TTC549 (cell line): ENCODE results near the gene IGFBP1.
A peak's percentile ranks its signal among the peaks of the same experiment; 100 is the strongest.

Source experiments
- FAIRE-seq: peaks from 2 replicates; lab custom pipeline; 2012; peaks lifted over from hg19 to GRCh38; lab: Jason Lieb, UNC

IGFBP1 gene

DNA sequence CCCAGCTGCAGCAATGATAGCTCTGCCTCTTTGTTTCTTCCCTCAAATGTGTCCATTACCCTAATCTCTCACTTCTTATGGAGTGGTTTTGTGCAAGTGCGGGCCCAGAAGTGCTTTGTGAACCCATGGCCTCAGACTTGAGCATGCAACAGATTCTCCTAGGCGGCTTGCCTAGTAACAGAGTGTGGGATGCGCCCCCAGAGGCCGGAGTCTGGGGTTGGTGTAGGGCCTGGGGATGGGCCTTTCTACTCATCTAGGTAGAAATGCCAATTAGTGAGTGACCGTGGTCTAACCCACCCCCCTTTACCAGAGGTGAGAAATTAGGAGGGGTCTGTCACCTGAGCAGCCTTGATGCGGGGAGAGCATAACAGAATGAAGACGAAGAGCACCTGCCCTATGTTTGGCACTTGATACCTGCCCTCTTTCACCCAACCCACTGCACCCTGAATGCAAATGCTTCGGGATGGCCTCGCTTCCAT lies 7.0 kb upstream of the IGFBP1 start:
- FAIRE-seq: no peak

DNA sequence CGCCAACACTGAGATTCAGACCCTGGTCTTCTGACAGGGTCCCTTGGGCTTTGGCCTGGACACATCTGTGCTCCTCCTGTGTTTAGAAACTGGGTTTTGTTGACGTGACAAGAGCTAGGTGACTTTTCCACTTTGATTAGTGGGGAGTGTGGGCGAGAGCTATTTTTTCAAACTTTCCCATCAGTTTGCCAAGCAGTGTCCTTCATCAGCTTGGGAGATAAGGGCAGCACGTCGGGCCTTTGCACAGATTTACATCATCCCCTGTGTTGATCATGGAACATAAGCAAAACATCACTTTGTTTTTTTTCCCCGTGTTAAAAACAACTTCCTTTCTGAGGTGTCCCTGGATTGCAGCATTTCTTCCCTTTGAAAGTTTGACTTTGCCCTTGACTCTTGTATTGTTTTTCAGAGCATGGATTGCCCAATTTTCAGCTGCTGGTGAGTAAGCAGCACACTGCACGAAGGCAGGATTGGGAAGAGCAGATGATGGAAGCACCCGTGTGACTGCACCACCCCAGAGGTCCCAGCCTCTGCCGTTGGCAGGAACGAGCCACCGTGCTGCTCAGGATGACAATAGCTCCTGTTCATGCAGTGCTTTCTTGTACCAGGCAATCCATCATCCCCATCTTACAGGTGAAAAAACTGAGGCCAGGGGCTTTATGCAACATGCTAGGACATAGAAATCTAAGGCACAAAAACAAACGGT lies 6.4 kb upstream of the IGFBP1 start:
- no peak for FAIRE-seq

DNA sequence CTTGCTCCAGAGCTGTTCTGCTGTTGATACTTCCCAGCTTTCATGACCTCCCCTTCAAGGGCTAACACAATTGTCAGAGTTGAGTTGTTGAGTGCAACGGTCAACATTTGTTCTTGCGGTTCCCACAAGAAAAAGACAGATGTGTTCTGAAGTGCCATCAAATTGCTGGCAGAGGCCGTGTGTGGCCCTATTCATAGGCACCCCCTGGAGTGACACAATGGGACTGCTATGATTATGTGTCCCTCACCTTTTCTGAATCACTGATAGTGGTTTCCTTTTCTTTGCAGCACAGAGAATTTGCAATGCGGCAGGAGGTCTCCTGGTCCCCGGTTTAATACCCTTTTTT lies 5.8 kb upstream of the IGFBP1 start:
- FAIRE-seq: no peak

DNA sequence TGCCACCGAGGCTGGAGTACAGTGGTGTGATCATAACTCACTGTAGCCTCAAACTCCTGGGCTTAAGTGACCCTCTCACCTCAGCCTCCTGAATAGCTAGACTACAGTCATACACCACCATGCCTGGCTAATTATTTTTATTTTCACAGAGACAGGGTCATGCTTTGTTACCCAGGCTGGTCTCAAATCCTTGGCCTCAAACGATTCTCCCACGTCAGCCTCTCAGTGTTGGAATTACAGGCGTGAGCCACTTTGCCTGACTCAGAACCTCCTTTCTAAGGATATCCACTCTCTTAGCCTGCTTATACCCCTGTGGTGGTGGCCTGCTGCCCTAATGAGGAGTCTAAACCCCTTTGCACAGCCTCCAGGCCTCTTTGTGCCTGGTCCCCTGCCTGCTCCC lies 4.2 kb upstream of the IGFBP1 start:
- no peak for FAIRE-seq

DNA sequence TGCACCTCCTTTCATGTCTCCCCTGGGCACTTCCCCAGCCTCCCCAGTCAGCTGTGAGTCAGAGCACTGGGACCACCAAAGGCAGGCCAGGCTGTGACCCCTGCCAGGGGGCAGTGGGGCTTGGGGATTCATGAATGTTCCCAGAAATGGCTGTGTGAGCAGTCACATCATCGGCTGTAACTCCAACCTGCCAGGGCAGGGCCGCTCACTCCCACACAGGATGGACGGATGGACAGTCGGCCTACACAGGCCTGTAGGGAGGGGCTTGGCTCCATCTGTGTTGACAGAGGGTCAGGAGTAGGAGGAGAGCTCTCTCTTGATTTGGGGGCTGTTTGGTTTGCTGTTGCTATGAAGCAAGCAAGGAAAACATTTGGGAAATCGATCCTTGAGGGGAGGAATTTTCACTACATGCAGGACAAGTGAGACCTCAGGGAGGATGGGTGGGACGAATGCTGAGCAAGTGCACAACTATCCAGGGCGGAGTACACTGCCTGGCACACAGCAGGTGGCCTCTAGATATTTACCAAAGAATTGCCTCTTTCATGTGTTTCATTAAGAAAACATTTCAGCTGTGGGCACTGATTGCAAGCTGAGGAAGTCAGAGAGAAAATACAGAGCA lies 2.9 kb upstream of the IGFBP1 start:
- FAIRE-seq: no peak

DNA sequence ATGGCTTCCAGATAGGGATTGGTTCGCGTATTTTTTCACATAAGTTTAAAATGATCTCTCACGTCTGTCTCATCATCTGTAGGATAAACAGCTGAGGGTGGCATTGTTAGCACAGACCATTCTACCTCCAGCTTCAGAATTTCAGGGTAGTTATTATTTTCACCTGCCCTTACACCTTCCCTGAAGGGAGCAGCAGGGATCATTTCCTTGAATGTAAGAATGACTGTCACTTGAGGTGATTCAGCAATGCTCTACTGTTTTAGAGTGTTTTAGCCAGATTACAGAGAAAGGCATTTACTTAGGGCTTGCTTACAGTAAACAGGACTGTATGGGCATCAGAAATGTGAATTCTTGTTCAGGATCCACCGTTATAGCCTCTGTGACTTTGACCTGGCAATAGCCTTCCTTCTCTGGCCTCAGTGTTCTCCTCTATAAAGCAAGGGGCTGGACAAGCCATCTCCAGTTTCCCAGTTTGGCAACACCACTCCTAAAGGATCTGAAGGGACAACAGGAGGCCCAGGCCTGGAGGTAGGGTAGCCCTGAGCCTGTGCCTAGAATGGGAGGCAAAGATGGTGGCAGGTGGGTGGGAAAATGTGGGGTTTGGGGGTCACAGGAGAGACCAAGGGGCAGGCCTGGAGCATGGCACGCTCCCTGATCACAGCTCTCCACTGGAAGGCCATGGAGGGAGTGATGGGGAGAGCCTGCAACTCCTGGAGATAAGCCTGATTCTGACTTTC lies 1.2 kb upstream of the IGFBP1 start:
- no peak for FAIRE-seq

DNA sequence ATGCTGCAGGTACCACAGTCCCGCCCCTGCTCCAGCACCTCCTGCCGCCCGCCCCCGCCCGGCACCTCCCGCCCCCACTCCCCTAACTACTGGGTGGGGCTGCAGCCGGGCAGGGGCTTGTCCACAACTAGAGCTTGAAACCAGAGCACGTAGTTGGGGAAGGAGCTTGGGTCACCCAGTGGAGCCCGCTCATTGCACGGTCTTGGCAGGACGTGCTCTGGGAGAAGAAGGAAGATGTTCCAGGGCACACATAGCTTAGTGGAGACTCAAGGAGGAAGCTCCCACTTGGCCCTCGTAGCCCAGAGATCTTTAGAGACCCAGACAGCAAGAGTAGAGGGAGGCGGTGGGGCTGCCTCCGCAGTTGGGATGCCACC lies 692 bp downstream of the IGFBP1 start:
- FAIRE-seq: no peak

DNA sequence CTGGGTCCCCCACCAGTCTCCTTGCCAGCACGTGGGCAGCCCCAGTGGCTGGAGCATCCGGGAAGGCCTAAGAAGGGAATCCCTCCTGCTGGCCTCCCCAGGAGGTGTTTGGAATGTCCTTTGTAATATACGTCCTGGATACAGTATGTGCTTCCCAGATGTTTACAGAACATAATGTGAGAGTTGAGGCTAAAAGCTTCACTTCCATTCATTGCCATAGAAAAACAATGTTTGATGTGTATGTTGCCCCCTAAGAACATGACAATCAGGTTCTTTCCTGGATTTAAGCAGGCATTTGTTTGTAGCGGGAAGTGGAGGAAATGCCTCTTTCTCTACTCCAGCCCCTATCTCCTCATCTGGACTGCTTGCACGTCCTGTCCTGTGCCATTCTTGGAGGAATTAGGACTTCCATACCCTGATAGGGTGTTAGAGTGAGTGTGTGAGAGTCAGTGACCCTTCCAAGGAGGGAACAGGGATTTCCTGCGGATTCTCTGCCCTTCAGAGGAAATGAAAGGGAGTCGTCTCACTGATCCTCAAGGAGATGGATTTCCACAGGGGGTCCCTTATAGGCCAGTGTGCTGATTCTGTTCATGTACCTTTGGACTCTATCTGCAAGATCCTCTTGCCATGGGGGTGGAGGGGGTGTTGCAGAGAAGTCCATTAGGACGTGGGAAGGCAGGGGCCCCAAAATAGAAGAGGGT lies 1.2 kb downstream of the IGFBP1 start:
- no peak for FAIRE-seq

DNA sequence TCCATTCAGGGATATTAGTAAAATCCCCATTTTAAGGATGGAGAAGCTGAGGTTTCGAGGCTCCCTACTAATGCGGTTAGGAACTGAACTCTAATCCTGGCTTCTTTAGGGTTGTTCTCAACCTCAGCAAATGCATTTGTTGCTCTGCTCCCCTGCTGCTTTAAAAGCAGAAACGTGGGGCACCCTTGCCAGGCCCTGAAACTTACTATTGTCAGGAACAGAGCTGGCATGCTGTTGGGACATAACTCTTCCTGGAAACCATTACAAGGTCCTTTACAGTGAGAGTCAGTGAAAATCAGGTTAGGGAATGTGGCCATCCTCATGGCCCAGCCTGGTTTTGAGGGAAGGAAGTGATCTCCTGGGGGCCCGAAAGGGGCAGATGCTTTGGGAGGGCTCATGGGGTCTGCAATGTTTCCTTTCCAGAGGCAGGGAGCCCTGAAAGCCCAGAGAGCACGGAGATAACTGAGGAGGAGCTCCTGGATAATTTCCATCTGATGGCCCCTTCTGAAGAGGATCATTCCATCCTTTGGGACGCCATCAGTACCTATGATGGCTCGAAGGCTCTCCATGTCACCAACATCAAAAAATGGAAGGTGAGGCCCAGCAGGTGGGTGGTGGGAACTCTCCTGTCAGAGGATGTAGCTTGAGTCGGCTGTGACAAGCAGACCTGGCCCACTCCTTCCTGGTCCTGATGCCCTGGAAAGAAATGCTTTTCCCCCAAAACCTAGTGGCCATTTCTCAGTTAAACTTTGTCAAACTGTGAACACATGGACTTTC lies 2.0 kb downstream of the IGFBP1 start:
- FAIRE-seq: no peak

DNA sequence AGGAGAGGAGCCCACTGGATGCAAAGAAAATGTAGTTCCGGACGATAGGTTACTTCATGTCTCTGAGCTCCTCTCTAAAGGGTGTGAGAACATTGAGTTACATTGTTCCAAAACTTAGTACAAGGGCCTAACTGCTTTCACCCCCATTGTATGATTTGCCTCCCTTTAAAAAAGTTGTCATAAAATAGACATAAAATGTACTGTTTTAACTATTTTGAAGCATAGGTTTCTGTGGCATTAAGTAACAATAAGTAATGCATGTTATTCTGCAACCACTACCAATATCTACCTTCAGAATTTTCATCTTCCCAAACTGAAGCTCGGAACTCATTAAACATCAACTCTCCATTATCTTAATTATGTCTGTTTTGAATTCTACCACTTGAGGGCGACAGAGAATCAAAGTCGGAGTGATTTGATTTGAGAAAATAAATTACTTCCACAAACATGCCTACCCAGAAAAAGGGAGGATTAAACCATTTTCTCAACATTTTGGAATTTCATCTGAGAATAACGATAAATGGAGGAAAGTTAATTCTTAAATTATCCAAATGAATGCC lies 2.7 kb downstream of the IGFBP1 start:
- peak; percentile 80 for FAIRE-seq

DNA sequence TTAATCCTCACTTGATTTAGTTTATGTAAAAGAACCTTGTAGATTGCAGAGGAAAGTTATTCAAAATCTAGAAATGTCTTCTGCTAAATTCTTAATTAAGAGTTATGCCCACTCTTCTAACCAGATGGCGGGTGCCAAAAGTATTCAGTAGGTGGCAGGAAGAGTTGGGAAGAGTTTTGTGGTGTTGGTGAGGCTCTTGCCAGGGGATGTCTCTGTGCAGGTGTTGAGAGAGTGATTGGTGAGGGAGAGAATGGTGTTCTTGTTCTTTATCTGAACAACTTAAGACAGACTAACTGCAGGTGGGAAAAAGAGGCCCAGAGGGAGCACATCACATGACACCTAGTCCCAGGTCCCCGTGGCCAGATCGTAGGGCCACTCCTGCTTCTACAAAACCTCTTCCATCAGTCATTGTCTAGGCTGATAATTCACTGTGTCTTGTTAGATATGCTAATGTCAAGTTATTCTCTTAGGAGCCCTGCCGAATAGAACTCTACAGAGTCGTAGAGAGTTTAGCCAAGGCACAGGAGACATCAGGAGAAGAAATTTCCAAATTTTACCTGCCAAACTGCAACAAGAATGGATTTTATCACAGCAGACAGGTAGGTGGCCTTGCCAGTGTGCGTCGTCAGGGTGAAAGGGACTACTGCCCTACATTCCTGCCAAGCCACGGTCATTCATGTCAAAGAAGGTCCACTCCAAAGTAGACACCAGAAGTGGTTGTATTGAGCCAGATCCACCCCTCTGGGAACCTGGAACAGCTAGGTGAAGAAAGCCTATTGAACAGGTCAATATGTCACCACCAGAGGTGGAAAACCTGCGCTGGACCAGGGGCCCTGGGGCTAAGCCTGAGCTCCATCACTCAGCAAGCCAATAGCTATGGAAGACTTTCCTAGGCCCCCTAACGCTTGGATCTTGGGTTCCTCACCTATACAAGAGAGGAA lies 3.4 kb downstream of the IGFBP1 start:
- FAIRE-seq: no peak

DNA sequence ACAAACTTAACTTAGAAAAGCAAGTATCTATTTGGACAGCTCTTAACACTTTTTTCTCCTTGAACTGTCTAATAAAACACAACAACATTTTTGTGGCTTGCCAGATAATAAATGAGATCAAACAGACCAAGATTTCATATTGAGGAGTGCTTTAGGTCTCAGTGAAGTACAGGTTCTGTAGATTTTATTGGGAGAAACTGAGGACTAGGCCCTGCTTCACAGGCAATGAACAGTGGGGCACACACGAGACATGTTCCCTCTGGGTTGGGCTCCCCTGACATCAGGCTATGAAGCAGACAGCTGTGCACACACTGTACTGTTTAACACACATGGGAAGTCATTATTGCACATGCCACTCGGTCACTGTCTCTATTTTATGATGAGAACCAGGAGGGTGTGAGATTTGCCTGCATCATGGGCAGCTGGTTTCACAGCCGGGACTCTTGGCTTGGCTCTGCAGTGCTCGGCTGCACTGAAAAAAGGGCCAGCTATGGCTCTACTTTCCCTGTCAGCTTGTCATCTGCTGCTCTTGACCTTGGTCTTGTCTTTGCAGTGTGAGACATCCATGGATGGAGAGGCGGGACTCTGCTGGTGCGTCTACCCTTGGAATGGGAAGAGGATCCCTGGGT lies 4.2 kb downstream of the IGFBP1 start:
- FAIRE-seq: no peak

DNA sequence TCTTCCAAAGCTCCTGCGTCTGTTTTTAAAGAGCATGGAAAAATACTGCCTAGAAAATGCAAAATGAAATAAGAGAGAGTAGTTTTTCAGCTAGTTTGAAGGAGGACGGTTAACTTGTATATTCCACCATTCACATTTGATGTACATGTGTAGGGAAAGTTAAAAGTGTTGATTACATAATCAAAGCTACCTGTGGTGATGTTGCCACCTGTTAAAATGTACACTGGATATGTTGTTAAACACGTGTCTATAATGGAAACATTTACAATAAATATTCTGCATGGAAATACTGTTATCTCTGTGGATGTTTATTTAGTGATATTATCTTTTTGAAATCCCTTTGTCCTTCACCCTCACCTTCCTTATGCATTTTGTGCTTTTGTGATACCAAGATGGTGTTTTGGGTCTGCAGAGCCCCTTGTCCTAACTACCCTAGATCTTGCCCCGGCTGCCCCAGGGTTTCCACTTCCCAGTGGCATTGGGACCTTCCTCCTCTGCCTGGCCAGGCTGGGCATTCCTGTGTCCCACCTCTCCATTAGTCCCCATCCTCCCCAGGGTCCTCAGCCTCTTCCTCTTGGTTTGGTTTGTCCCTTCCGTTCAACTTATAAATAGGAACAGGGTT lies 5.2 kb downstream of the IGFBP1 start:
- FAIRE-seq: no peak

DNA sequence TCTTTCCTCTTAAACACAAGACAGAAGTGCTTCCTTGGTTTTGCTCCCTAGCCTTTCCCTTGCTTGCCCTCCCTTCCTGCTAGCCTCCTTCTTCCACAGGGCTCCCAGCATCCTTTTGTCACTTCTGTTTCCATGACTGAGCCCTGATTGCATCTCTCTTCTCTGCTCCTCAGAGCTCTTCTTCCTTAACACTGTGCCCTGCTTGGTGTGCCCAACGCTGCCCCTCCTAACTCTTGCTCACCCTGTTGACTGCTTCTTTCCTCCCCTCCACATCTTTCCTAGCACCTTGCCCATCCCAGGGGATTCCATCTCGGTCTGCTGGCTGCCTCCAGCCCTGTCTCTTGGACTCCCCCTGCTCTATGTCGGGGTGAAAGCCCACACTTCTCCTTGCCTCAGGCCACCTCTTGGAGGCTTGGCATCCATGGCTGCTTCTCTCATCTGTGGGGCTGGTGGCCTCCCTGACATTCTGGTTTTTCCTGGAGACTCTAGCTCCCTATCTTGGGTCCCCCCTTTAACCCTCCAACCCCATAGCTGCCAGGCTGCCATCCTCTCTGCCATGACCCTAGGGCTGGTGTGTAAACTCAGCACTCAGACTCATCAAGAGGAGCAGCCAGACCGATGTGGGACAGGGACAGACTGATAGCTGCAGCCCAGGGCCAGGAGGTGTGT lies 5.8 kb downstream of the IGFBP1 start:
- no peak for FAIRE-seq

DNA sequence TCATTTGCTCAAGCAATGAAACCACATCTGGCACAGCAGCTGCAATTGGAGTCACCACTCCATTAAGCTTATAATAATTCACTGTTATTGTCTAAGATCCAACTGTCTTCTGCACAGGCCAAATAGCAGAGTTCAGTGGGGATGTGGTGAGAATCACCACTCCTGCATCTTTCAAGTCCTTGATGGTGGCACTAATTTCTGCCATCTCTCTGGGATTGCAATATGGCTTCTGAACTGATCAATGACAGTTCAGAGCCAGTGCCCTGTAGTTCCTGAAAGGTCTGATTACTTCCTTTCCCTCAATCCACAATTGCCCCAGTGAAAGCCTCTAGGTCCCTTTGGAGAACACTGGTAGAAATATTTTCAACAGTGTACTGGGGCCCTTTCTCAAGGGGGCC lies 6.4 kb downstream of the IGFBP1 start:
- FAIRE-seq: no peak

DNA sequence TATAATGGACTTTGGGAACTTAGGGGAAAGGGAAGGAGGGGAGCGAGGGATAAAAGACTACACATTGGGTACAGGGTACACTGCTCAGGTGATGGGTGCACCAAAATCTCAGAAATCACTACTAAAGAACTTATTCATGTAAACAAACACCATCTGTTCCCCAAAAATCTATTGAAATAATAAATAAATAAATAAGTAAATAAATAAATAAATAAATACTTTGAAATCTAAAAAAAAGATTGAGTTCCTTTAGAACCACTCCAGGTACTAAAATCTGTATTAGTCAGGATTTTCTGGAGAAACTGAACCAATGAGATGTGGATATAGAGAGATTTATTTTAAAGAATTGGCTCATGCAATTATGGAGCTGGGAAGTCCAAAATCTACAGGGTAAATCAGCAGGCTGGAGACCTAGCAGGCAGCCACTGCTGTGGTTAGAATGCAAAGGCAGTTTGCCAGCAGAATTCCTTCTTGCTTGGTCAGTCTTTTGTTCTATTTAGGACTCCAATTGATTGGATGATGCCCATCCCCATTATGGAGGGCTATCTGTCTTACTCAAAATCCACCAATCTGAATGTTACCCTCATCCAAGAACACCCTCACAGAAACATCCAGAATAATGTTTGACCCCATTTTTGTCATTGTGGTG lies 8.9 kb downstream of the IGFBP1 start:
- FAIRE-seq: no peak

DNA sequence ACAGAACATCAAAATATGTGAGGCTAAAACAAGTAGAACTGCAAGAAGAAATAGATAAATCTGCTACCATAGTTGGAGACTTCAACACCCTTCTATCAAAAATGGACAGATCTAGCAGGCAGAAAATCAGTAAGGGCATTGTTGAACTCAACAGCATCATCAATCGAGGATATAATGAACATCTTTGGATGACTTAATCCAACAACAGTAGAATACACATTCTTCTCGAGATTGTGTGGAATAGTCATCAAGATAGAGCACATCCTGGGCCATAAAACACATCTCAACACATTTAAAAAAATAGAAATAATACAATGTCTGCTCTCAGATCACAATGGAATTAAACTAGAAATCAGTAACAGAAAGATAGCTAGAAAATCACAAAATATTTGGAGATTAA lies 9.9 kb downstream of the IGFBP1 start:
- no peak for FAIRE-seq

DNA sequence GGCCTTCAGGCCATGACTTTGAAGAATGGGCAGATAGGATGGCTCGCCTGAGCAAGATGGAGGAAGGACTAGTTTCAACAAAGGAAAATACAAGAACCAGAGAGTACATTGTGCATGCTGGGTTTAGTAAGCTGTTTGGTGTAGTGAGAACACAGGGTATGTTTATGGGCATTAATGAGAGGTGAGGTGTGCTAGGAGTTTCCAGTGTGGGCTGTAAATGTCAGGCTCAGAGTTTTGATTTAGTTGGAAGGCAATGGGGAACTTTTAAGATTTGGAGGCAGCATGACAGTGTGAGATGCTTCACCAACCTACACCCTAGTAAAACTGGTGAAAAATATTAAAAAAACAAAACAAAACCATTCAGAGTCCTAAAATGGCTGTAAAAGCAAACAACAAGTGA lies 13.3 kb downstream of the IGFBP1 start:
- no peak for FAIRE-seq

DNA sequence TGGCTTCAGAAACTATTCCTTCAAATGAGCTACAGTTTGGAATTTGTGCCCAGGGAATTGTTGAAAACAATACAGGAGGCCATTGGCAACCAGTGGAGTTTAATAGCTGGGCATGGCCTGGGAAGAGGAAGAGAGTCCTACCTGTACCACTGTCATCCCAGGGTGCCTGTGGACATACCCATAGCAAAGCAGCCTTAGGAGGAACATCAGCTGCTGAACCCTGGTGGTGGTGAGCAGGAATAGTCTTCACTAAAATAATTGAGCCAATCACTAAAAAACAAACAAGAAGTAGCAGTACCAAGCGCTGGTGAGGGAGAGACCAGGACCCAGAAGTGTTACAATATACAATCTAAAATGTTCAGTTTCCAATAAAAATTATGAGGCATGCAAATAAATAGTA lies 14.5 kb downstream of the IGFBP1 start:
- no peak for FAIRE-seq
